SK-N-MC (cell line): ENCODE results near the gene RMDN2.
"Not testable (repeated sequence)": the region's sequence is repeated elsewhere in the genome, so short reads cannot be mapped to it uniquely, and the experiment has no call there.

Experiments used
- DNase-seq: peaks from one replicate; pipeline ENCODE4 v3.0.0-alpha.2; 2011; ENCODE audit warnings: low read depth, low spot score
- H3K27ac ChIP-seq: fragments of 200-600 bp; sonication (generic); 2 replicates; pipeline ENCODE4 v1.5.1; 2016; ENCODE audit warnings: mixed run types
- H3K36me3 ChIP-seq: fragments of 200-600 bp; sonication (generic); 2 replicates; pipeline ENCODE4 v1.6.1; 2017; ENCODE audit warnings: antibody characterized with exemption, low read length, mixed read lengths; ENCODE audit not compliant: insufficient read depth
- H3K4me3 ChIP-seq: fragments of 200-600 bp; sonication (generic); 2 replicates; pipeline ENCODE4 v1.5.1; 2016
- H3K9ac ChIP-seq: fragments of 200-600 bp; sonication (generic); 2 replicates; pipeline ENCODE4 v1.8.0; 2017; ENCODE audit warnings: mixed run types, mixed read lengths; ENCODE audit not compliant: insufficient read length
- H3K9me3 ChIP-seq: fragments of 200-600 bp; sonication (generic); 2 replicates; pipeline ENCODE4 v1.6.1; 2017; ENCODE audit warnings: low read depth, mild to moderate bottlenecking, antibody characterized with exemption, low read length, moderate library complexity, mixed read lengths
- EZH2 ChIP-seq: fragments of 200-600 bp; sonication (generic); IDR thresholded peaks from one replicate; pipeline ENCODE4 v1.6.1; 2017; ENCODE audit warnings: antibody characterized with exemption
- FOXP2 ChIP-seq: optimal IDR thresholded peaks from 2 replicates; pipeline ENCODE3; 2011; ENCODE audit warnings: mild to moderate bottlenecking, moderate library complexity; ENCODE audit not compliant: insufficient read depth; ENCODE audit errors: extremely low read length, control extremely low read depth
- POLR2AphosphoS5 ChIP-seq: IDR thresholded peaks from 2 replicates; pipeline ENCODE4 v1.6.1; 2012; ENCODE audit warnings: mild to moderate bottlenecking, low read depth, low read length, borderline replicate concordance

RMDN2 gene

DNA sequence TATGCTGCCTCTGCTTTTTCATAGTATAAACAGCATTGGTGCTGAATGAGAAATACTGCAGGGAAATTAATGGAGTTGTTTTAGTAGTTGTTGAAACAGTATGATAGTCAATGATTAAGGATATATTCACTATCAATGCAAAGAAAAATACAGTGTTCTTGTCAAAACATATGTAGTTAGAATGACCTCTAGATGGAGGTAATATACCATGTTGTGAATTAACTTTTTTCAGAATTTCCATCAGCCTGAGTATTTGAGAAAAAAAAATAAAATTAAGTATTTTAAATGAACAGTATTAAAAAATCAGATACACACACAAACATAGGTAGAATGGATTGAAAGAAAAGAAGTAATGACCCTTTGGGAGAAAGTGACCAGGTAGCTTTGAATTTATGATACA lies 59.5 kb downstream of the RMDN2 start:
- Histone ChIP-seq H3K36me3 (no peaks in the 10 kb centered on the region), H3K27ac (no peak overlapping the region), H3K4me3 (no peak overlapping the region), H3K9me3 (no peaks in the 10 kb centered on the region), H3K9ac (peak overlapping the region; percentile 22)
- DNase-seq = peak; percentile 22
- TF ChIP-seq EZH2 (no peak), POLR2AphosphoS5 (no peak), FOXP2 (no peak)

DNA sequence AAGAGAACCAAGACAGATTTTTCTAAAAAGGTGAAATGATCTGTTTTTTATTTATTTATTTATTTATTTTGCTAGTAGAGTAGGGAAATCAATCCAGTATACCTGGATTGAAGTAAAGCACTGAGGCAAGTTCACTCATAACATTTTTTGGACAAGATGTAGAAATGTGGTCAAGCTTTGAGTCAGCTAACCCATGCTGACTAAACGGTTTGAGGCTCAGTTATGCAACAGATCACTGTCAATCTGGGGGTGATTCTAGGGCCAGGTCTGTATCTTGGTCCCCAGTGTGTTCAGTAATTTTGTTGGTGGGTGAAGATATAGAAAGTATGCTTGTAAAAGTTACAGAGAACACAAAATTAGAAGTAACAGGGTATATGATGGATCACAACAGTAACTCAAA lies 60.2 kb downstream of the RMDN2 start:
- no peak for DNase-seq
- H3K9me3 ChIP-seq = no peaks in the 10 kb centered on the region
- no peak overlapping the region for H3K9ac ChIP-seq
- no peak overlapping the region for H3K27ac ChIP-seq
- TF ChIP-seq EZH2 = no peak
- no peak for TF ChIP-seq FOXP2
- no peak for TF ChIP-seq POLR2AphosphoS5
- H3K36me3 ChIP-seq = no peaks in the 10 kb centered on the region
- H3K4me3 ChIP-seq = no peak overlapping the region

DNA sequence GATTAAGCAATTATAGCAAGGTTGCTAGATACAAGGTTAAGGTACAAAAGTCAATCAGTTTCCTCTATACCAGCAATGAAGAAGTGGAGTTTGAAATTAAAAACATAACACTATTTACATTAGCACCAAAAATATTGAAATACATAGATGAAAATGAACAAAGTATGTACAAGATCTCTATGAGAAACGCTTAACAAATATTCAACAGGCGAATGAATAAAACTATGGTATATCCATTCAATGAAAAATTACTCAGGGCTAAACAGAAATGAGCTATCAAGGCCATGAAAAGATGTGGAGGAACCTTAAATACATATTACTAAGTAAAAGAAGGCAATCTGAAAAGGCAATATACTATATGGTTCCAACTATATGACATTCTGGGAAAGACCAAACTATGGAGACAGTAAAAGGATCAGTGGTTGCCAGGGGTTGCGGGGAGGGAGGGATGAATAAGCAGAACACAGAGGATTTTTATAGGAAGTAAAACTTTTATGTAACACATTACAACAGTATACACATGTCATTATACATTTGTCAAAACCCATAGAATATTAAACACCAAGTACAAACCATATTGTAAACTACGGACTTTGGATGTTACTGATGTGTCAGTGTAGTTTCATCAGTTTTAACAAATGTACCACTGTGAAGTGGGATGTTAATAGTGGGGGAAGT lies 62.1 kb downstream of the RMDN2 start:
- H3K36me3 ChIP-seq = no peaks in the 10 kb centered on the region
- no peak overlapping the region for H3K9ac ChIP-seq
- no peak for DNase-seq
- H3K4me3 ChIP-seq = no peak overlapping the region
- TF ChIP-seq EZH2 (no peak), POLR2AphosphoS5 (no peak), FOXP2 (no peak)
- H3K27ac ChIP-seq = no peak overlapping the region
- H3K9me3 ChIP-seq = no peaks in the 10 kb centered on the region

DNA sequence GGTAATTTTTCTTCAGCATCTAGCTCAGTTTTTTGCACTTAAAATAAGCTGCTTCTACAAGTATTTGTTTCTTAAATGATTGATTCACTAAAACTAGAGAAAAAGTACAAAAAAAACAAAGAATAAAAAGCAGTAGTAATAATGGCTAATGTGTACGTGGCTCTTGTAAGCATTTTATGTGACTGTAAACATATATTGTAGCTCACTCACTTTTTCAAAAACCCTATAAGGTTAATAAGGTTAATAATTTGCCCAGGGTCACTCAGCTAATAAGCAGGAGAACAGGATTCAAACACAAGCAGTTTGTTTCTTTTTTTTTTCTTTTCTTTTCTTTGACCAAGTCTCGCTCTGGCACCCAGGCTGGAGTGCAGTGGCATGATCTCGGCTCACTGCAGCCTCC lies 67.5 kb downstream of the RMDN2 start:
- no peaks in the 10 kb centered on the region for H3K9me3 ChIP-seq
- TF ChIP-seq FOXP2 = no peak
- no peak for TF ChIP-seq EZH2
- TF ChIP-seq POLR2AphosphoS5 = no peak
- no peak overlapping the region for H3K9ac ChIP-seq
- H3K4me3 ChIP-seq = no peak overlapping the region
- DNase-seq = no peak
- no peak overlapping the region for H3K27ac ChIP-seq
- H3K36me3 ChIP-seq = no peaks in the 10 kb centered on the region

DNA sequence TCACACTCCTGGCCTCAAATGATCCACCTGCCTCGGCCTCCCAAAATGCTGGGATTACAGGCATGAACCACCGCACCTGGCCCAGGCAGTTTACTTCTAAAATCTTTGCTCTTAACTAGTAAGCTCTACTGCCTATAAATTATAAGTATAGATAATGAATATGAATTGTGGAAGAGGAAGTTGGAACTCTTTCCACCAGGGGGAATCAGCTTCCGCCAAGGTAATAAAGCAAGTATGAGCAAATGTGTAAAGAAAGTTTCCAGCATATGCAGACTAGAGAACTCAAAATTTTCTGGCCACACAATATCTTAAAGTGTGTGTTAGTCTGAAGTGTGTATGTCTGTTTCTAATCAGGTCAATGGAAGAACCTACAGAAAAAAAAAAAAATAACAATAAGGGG lies 68.1 kb downstream of the RMDN2 start:
- Histone ChIP-seq H3K9ac (no peak overlapping the region), H3K4me3 (no peak overlapping the region), H3K27ac (no peak overlapping the region), H3K9me3 (no peaks in the 10 kb centered on the region), H3K36me3 (no peaks in the 10 kb centered on the region)
- no peak for TF ChIP-seq FOXP2
- no peak for TF ChIP-seq EZH2
- TF ChIP-seq POLR2AphosphoS5 = no peak
- no peak for DNase-seq

DNA sequence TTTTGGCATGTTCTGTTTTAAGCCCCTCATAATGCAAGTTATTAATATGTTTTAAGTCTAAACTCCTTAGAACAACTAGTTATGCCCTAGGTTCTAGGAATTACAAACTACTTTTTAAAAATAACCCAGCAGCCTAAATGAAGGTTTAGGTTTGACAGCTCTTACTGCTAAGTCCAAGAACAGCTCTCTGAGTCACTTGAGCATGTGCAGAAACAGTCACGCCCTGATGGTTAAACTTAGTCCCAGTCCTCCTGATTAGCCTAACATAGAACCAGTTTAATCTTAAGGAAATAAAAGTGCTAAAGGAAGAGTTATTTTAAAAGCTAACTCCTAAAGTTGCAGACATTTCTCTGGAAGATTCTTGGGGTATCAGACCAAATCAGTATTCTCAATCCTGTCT lies 72.5 kb downstream of the RMDN2 start:
- no peak overlapping the region for H3K4me3 ChIP-seq
- no peak for TF ChIP-seq POLR2AphosphoS5
- no peak for TF ChIP-seq EZH2
- no peak for TF ChIP-seq FOXP2
- H3K9ac ChIP-seq = no peak overlapping the region
- H3K27ac ChIP-seq = no peak overlapping the region
- no peak for DNase-seq
- H3K9me3 ChIP-seq = no peaks in the 10 kb centered on the region
- no peaks in the 10 kb centered on the region for H3K36me3 ChIP-seq

DNA sequence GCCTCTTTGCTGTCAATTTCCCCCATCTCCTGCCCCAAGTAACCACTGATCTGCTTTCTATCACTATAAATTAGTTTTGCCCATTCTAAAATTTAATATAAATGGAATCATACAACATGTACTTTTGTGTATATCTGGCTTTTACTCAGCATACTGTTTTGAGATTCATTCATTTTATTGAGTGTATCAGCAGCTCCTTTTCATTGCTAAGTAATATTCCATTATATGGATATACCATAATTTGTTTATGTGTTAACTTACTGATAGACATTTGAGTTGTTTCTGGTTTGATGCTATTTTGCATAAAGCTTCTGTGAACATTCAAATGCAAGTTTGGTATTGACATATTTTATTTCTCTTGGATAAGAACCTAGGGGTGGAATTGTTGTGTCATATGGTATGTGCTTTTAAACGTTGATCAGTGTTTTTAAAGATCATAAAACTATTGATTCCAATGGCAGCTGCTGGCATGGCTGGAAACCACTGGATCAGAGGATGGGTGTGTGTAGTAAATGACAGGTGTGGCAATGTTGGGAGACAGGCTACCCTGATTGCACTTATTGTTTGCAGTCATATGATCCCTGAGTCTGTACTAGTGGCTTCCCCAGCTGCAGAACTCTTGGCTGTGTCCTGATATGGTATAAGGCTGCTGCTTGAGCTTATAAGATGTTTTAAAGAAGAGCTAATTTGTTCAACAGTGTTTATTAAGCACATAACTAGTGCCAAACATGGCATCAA lies 75.6 kb downstream of the RMDN2 start:
- no peak overlapping the region for H3K4me3 ChIP-seq
- H3K27ac ChIP-seq = no peak overlapping the region
- no peaks in the 10 kb centered on the region for H3K36me3 ChIP-seq
- TF ChIP-seq EZH2 = no peak
- no peak for TF ChIP-seq POLR2AphosphoS5
- no peak for TF ChIP-seq FOXP2
- no peaks in the 10 kb centered on the region for H3K9me3 ChIP-seq
- H3K9ac ChIP-seq = no peak overlapping the region
- DNase-seq = no peak

DNA sequence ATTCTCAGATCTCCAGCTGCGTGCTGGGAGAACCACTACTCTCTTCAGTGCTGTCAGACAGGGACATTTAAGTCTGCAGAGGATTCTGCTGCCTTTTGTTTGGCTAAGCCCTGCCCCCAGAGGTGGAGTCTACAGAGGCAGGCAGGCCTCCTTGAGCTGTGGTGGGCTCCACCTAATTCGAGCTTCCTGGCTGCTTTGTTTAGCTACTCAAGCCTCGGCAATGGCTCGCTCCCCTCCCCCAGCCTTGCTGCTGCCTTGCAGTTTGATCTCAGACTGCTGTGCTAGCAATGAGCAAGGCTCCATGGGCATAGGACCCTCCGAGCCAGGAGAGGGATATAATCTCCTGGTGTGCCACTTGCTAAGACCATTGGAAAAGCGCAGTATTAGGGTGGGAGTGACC lies 85.1 kb downstream of the RMDN2 start:
- H3K4me3 ChIP-seq, DNase-seq, H3K36me3 ChIP-seq, H3K9me3 ChIP-seq, H3K27ac ChIP-seq, H3K9ac ChIP-seq: not testable (repeated sequence)

DNA sequence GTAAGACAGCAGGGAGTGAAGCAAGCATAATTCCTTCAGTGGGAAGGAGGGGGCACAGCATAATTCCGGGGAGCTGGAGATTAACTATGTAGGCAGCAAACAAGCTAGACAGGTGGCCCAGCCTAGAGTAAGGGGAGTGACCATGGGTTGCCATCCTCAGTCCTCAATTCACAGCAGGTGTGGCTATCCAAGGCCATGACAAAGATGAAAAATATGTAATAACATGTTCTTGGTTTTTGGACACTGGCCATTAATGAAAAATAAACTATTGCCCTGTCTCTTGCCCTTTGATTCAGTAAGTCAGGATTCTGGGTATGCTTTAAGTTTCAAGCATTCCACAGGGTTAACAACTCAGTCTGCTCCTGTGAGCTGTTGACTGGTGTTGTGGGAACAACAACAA lies 85.9 kb downstream of the RMDN2 start:
- Histone ChIP-seq H3K36me3 (no peaks in the 10 kb centered on the region), H3K4me3 (no peak overlapping the region), H3K9me3 (no peaks in the 10 kb centered on the region), H3K9ac (no peak overlapping the region), H3K27ac (no peak overlapping the region)
- TF ChIP-seq FOXP2 = no peak
- TF ChIP-seq POLR2AphosphoS5 = no peak
- TF ChIP-seq EZH2 = no peak
- DNase-seq = no peak
